GM12878 (cell line): ENCODE measurements around the gene TENT4B. TPM values are rescaled to one million over a fixed set of nuclear protein-coding genes. Genes with fewer than 3 reads are reported as not detected.

Experiments
- ATAC-seq: fragments of 200-7000 bp; cut with Tn5 transposase; 3 replicates; pipeline ENCODE4 v1.9.1; 2020; ENCODE audit warnings: mild to moderate bottlenecking, moderate library complexity
- BruUV-seq: library from RNA; stranded (reverse); fragments of 400-500 nt; replicated peaks from 2 replicates; lab custom pipeline; 2021; lab: Mats Ljungman, UMichigan
- CTCF ChIA-PET: fragments of 300-600 bp; sonication (Branson Sonifier 250); formaldehyde crosslinking; extraction: SDS; loops from one replicate; lab custom pipeline; 2021; ENCODE audit warnings: inconsistent platforms; lab: Yijun Ruan, JAX
- POLR2A ChIA-PET: fragments of 350-600 bp; formaldehyde crosslinking; extraction: SDS; loops from one replicate; lab custom pipeline; 2021; ENCODE audit warnings: inconsistent platforms; lab: Charles Lee
- RAD21 ChIA-PET: fragments of 300-600 bp; sonication (Branson Sonifier 250); formaldehyde crosslinking; loops from one replicate; lab custom pipeline; 2023; ENCODE audit warnings: antibody characterized with exemption; ENCODE audit not compliant: unreplicated experiment; lab: Charles Lee
- SMC1A ChIA-PET: fragments of 300-600 bp; sonication (Branson Sonifier 250); formaldehyde crosslinking; loops from one replicate; lab custom pipeline; 2023; ENCODE audit not compliant: unreplicated experiment, uncharacterized antibody; lab: Charles Lee
- DNase-seq: peaks from one replicate; pipeline ENCODE4 v3.0.0-alpha.2; 2011; ENCODE audit warnings: low read depth, low spot score
- FAIRE-seq: peaks from 3 replicates; lab custom pipeline; 2011; peaks lifted over from hg19 to GRCh38; lab: Jason Lieb, UNC
- H2AFZ ChIP-seq: 2 replicates; pipeline ENCODE4 v1.6.0; 2011; ENCODE audit warnings: low read depth, low read length, control low read depth; ENCODE audit not compliant: control insufficient read depth
- H3K27ac ChIP-seq: 2 replicates; pipeline ENCODE4 v1.5.1; 2011; ENCODE audit warnings: control low read depth; ENCODE audit not compliant: control insufficient read depth, insufficient read depth
- H3K27me3 ChIP-seq, 2 experiments: replicated peaks in 1 of 2; 2 replicates each; pipeline versions ENCODE4 v1.6.0 to v1.6.1; 2011; ENCODE audit warnings: low read length in 1 of 2; ENCODE audit not compliant: control insufficient read depth in 2 of 2, insufficient read depth in 2 of 2
- H3K36me3 ChIP-seq, 2 experiments: 2 replicates each; pipeline ENCODE4 v1.5.1; 2011; ENCODE audit warnings: low read length in 1 of 2; ENCODE audit not compliant: control insufficient read depth in 2 of 2, insufficient read depth in 2 of 2
- H3K4me1 ChIP-seq: 2 replicates; pipeline ENCODE4 v1.6.1; 2011; ENCODE audit warnings: mild to moderate bottlenecking, low read length, moderate library complexity, mixed read lengths; ENCODE audit not compliant: control insufficient read depth, insufficient read depth
- H3K4me2 ChIP-seq: 2 replicates; pipeline ENCODE4 v1.6.0; 2011; ENCODE audit warnings: control low read depth; ENCODE audit not compliant: control insufficient read depth, insufficient read depth
- H3K4me3 ChIP-seq: fragments of 200-600 bp; sonication (generic); 2 replicates; pipeline ENCODE4 v1.5.1; 2016
- H3K79me2 ChIP-seq: 2 replicates; pipeline ENCODE4 v1.6.0; 2011; ENCODE audit warnings: low read length; ENCODE audit not compliant: control insufficient read depth, insufficient read depth
- H3K9ac ChIP-seq: 2 replicates; pipeline ENCODE4 v1.8.0; 2011; ENCODE audit warnings: low read length, control low read depth, mixed read lengths; ENCODE audit not compliant: control insufficient read depth, insufficient read depth
- H3K9me3 ChIP-seq: replicated peaks from 3 replicates; pipeline ENCODE4 v1.5.1; 2011; ENCODE audit warnings: mild to moderate bottlenecking, low read length; ENCODE audit not compliant: control insufficient read depth, insufficient read depth
- H4K20me1 ChIP-seq: 2 replicates; pipeline ENCODE4 v1.6.0; 2011; ENCODE audit not compliant: control insufficient read depth, insufficient read depth
- BHLHE40 ChIP-seq, 2 experiments: fragments of 450-650 bp in 1 of 2; IDR thresholded peaks; 2 replicates each; pipeline ENCODE4 v1.6.1; 2011 to 2017; ENCODE audit warnings: low read depth in 2 of 2, borderline replicate concordance in 1 of 2, improper control_type of control experiment in 1 of 2, low read length in 1 of 2, mild to moderate bottlenecking in 1 of 2
- EZH2 ChIP-seq: IDR thresholded peaks from 2 replicates; pipeline ENCODE4 v1.6.1; 2012; ENCODE audit warnings: low read depth, mild to moderate bottlenecking, control low read depth, inconsistent platforms, low read length, borderline replicate concordance; ENCODE audit not compliant: control insufficient read depth
- JUND ChIP-seq: IDR thresholded peaks from 2 replicates; pipeline ENCODE4 v1.6.1; 2012; ENCODE audit warnings: low read depth, mild to moderate bottlenecking, low read length, improper control_type of control experiment, moderate library complexity
- POLR2A ChIP-seq: IDR thresholded peaks from 2 replicates; pipeline ENCODE4 v1.6.1; 2011; ENCODE audit warnings: low read depth, mild to moderate bottlenecking, low read length
- POLR2AphosphoS5 ChIP-seq: IDR thresholded peaks from 2 replicates; pipeline ENCODE4 v1.6.1; 2011; ENCODE audit warnings: mild to moderate bottlenecking, low read length, inconsistent platforms
- ZNF24 ChIP-seq: fragments of 450-650 bp; IDR thresholded peaks from 2 replicates; pipeline ENCODE4 v1.6.1; 2017; ENCODE audit warnings: antibody characterized with exemption, mild to moderate bottlenecking
- WGBS: methylation state at CpG from one replicate; pipeline ENCODE4 v1.1.6; 2016; ENCODE audit warnings: low lambda C conversion rate; ENCODE audit not compliant: insufficient replicate concordance, insufficient coverage; ENCODE audit errors: missing lambda C conversion rate; 5-methylcytosine and 5-hydroxymethylcytosine counted together
- in situ Hi-C: fragments of 300-500 bp; cut with MboI; formaldehyde crosslinking; loops from 9 replicates; pipeline ENCODE4 v1.14.3; 2018; ENCODE audit warnings: mixed read lengths
- intact Hi-C: fragments of 100-400 bp; cut with micrococcal nuclease; formaldehyde crosslinking; loops from one replicate; pipeline ENCODE4 v1.14.2; 2022; ENCODE audit not compliant: unreplicated experiment
- polyA plus RNA-seq, 11 experiments: library from polyadenylated mRNA; depleted of rRNA in 4 of 11; unstranded in 6 of 11; stranded (reverse) in 5 of 11; fragments of >200 nt; fragmentation: Nextera tagmentation in 4 of 11; fragmentation: Illumina TruSeq in 1 of 11; extraction: Ambion mirVana in 4 of 11; extraction: Trizol in 1 of 11; gene quantifications; 1 replicate in 1 of 11; 2 replicates in 10 of 11; pipeline versions ENCODE4 v1.2.1 to v1.2.3, GENCODE V29; 2011 to 2016; ENCODE audit warnings: inconsistent platforms in 2 of 11, missing spikeins in 2 of 11, low read depth in 1 of 11
- total RNA-seq, 4 experiments: library from RNA; depleted of rRNA in 3 of 4; stranded (reverse); fragments of >200 nt in 3 of 4; fragmentation: Illumina TruSeq in 1 of 4; extraction: Trizol in 1 of 4; gene quantifications; 2 replicates each; pipeline versions ENCODE4 v1.2.1 to v1.2.3, GENCODE V29; 2013 to 2021

The TENT4B gene
- total and polyA plus RNA-seq, 10 of the 15 experiments (the other 5 are each of a cell fraction or from before 2014, with no cell fraction given): 4.4 to 16.7 (median 10.8) TPM

DNA sequence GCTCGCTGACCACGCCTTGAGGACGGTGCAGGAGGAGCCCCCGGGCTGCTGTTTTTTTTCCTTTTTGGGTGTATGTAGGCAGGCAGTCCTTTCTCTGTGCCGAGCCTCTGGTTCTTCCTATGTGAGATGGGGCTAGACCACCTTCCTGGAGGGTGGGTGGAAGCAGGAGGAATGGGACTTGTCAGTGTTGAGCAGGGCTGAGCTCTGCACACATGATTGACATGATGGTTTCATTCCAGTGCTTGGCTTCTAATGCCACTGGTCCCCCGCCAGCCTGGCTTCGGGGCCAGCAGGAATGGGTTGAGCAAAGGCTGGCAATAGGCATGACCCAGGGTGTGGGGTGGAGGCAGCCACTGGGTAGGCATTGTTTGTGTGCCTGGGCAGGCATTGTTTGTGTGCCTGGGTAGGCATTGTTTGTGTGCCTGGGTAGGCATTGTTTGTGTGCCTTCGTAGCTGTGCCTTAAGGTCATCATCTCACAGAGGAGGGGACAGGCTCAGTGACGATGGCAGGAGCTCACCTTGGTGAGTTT, 99.0 kb downstream of the TENT4B start:
- Histone ChIP-seq H3K9ac (no peak overlapping the region), H3K9me3 (no peaks in the 10 kb centered on the region), H3K79me2 (no peaks in the 10 kb centered on the region), H2AFZ (no peak overlapping the region), H3K27ac (no peak overlapping the region), H3K27me3 (no peaks in the 10 kb centered on the region), H3K4me3 (no peak overlapping the region), H3K4me2 (no peak overlapping the region), H4K20me1 (no peaks in the 10 kb centered on the region), H3K4me1 (no peaks in the 10 kb centered on the region), H3K36me3 (no peaks in the 10 kb centered on the region)
- ChIA-PET POLR2A (no interaction called here), CTCF (interaction anchor here (0.7 to 1.8 kb wide), 3 partner anchors 14 to 227 kb away, joined by 3 to 5 read pairs (median 4); partner anchors contain the start of genes ADCY7 and CNEP1R1), RAD21 (interaction anchor here (1.9 kb wide), 1 partner anchor 554 kb away, joined by 4 read pairs; no protein-coding TSS in a partner anchor), SMC1A (interaction anchor here (1.1 to 1.2 kb wide), 2 partner anchors 23 to 494 kb away, joined by 3 to 4 read pairs; no protein-coding TSS in a partner anchor)
- TF ChIP-seq BHLHE40 (IDR thresholded peaks at IDR 0.05; ENCODE audit: borderline replicate concordance in 1 of 2, low read depth in 2 of 2, low read length in 1 of 2) (no peak), EZH2 (no peak), POLR2AphosphoS5 (no peak), JUND (no peak), POLR2A (no peak), ZNF24 (no peak)
- intact Hi-C loops: no loop called here
- ATAC-seq (no peak), DNase-seq (no peak), FAIRE-seq (no peak)
- 63% methylated on average over 5 of the region's 9 CpGs for WGBS
- no TSS peak for BruUV-seq
- in situ Hi-C loops: no loop called here
